GM18519 (cell line): Measurements from ENCODE around the gene BOK.
A peak's percentile ranks its signal among the peaks of the same experiment; 100 is the strongest.

ENCODE experiments used
- ATAC-seq: cut with Tn5 transposase; IDR thresholded peaks from one replicate; pipeline ENCODE4 v1.9.1; 2021; ENCODE audit warnings: mild to moderate bottlenecking, moderate library complexity; ENCODE audit not compliant: unreplicated experiment, low FRiP score

Gene BOK

DNA sequence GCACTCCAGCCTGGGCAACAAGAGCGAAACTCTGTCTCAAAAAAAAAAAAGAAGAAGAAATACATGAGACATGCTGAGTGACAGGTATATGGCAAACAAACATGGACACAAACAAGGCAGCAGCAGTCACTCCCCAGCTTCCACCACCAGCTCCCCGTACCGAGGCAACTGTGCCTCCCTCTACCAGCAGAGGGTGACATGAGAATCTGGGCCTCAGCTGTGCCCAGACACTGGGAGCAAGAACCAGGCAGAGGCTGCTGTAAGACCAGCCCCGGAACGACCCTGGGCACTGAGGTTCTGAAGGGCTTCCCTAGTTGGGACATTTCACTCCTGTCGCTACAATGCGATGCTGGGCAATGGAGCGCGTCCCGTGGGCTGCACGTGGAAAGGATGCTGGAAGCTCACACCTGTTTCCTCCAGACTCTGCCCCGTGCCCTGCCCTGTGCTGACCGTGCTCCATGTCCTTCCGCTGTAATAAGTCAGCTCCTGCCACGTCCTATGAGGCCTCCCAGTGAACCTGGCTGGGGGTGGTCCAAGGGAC lies 37.1 kb downstream of the BOK start:
- ATAC-seq, result no peak

DNA sequence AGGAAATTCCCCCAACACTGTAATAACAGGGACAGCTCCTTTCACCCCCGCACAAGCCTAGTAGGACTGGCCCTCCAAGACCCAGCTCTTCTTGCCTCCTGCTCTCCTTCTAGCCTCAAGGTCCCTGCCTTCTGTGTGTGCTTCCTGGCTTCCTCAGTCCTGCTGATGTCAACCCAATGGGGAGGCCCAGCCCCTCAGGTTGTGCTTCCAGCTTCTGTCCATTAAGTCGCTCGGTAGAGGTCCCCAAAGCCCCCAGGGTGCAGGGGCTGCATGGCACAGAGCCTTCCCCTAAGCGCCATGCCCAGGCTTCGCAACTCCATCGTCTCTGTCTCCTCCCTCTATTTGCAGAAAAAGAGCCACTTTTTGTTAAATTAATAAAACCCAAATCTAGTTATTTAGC lies 39.0 kb downstream of the BOK start:
- ATAC-seq, result no peak

DNA sequence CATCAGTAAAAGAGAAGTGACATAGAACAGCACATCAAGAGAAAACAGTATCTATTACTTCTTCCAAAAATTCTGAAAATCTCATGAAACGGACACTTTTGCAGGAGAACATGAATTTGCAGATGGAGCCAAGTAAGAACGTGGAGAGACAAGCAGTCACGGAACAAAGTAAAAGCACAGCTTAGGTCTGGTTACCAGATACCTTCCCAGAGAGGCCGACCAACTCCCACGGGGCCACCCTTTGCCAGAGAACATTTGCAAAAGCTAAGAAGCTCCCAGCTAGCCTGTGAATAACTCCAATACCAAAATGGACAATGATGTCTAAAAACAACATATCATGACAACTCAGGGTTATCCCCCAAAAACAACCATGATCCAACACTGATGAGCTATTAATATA lies 39.5 kb downstream of the BOK start:
- ATAC-seq, result no peak

DNA sequence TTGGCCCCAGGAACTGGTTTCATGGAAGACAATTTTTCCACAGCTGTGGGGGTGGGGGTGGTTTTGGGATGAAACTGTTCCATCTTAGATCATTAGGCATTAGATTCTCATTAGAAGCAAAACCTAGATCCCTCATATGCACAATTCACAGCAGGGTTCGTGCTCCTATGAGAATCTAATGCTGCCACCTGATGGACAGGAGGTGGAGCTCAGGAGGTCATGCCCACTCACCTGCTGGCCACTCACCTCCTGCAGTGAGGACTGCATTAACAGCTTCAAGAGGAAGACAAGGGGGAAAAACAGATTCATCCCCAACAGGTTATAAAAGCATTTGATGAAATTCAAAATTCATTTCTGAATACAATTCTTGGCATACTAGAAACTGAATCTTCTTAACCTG lies 39.9 kb downstream of the BOK start:
- no peak for ATAC-seq

DNA sequence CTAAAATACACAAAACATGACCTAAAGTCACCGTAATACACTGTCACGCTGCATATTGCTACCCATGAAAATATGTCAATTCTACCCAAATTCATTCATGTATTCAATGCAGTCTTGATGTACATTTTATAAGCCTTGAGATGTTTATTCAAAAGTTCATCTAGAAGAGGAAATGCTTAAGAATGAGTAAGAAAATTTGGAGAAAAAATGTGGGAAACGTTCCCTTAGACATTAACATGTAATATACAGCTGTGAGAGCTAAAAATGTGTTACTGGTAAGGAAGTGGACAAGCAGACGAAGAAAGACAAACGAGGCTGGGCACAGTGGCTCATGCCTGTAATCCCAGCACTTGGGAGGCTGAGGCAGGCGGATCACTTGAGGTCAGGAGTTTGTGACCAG lies 41.1 kb downstream of the BOK start:
- no peak for ATAC-seq

DNA sequence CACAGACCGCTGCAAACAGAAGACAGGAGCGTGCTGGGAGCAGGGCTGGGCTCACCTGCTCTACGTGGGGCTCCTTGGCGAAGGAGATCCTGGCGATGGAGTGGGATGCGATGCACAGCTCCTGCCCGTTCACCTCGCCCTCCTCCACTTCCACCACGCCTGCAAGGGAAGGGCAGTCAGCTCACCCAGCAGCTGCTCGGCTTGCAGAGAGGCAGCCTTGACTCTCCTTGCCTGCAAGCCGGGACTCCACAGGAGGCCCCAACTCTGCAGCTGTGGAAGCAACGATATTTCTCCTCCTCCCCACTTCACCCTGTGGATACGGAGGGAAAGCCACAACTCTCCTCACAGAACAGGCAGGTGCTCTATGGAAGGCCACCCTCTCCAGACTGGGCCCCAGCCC lies 43.3 kb downstream of the BOK start:
- ATAC-seq, result no peak

DNA sequence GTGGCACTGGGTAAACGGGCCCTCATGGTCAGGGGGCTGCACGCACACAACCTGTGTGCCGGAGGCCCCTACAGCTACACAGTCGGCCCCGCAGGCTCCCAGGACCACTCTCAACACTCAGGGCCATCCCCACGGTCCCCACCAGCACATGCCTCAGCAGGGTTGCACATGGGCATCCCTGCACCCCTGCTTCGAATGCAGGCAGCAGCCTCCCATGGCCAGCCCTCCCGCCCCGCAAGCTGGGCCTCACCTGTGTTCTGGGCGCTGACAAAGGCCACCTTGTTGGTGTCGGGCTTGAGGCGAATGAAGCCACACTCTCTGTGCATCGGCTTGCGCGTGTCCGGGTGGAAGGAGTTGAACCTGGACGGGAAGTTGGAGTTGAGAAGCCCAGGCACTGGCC lies 44.2 kb downstream of the BOK start:
- no peak for ATAC-seq

DNA sequence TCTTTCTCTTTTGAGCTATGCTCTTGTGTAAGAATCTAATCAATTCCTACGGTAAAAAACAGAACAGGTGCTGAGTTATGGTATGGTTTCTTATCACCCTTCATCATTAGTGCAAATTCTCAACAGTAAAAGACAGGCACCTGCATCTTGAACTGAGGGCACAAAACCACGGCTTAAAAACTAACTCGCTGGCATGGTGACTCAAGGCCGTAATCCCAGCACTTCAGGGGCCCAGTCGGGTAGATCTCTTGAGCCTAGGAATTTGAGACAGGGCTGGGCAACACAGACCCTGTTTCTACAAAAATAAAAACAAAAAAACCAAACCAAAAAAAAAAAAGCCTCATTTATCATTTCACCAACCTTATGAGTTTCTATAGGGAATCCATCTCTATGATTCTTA lies 45.1 kb downstream of the BOK start:
- no peak for ATAC-seq

DNA sequence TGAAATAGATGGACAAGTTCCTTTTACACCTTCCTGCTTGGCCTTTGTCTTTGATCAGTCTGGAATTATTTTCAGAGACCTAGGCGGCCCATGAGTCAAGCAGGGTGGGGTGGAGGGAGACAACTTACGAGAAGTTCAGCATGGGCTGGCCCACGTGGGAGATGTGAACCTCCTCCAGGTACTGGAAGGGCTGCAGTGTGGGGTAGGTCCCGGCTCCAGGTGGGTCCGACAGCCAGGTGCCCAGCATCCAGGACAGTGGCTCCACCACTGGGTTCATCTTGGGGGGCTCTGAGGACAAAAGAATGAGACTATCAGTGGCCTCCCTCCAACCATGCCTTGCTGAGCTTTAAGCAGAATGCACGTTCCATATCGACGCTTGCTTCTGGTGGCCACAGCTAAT lies 47.6 kb downstream of the BOK start:
- ATAC-seq, result no peak

DNA sequence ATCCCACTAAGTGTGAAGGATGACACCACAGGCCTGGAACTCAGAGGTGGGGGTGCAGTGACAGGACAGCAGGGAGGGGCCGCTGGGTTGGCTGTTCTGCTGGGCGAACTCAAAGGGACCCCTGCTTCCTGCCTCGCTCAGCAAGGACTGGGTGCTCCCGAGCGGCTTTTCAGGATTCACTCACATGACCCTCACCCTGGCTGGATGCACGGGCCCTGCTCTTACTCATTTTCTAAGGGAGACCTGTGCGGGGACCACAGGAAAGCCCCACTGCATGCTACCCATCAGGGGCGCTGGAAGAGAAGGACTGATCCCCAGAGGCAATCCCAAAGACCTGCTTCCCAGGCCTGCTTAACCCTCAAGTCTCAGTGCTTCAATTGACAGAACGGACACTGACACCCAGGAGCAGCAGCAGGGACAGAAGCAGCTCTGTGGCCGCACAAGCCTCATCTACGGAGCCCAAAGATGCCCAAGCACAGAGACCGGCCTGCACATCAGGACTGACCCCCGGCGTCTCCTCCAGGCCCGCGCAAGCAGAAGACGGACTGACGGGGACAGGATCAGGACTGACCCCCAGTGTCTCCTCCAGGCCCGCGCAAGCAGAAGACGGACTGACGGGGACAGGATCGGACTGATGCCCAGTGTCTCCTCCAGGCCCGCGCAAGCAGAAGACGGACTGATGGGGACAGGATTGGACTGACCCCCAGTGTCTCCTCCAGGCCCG lies 48.8 kb downstream of the BOK start:
- no peak for ATAC-seq

DNA sequence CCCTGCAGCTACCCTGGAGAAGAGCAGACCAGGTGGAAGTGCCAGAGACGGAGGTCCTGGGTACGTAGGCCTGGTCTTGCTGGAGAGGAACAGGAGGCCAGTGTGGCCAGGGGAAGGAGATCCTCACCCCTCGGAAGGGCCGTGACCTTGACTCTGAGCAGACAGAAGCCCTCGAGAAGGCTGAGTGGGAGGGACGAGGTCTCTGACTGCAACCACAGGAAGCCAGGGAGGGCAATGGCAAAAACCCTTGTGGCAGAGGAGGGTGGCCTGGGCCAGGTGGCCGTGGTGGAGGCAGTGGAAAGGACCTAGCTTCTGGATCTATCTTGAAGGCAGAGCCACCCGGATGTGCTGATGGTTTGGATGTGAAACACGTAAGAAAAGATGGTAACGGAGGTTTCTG lies 50.3 kb downstream of the BOK start:
- no peak for ATAC-seq

DNA sequence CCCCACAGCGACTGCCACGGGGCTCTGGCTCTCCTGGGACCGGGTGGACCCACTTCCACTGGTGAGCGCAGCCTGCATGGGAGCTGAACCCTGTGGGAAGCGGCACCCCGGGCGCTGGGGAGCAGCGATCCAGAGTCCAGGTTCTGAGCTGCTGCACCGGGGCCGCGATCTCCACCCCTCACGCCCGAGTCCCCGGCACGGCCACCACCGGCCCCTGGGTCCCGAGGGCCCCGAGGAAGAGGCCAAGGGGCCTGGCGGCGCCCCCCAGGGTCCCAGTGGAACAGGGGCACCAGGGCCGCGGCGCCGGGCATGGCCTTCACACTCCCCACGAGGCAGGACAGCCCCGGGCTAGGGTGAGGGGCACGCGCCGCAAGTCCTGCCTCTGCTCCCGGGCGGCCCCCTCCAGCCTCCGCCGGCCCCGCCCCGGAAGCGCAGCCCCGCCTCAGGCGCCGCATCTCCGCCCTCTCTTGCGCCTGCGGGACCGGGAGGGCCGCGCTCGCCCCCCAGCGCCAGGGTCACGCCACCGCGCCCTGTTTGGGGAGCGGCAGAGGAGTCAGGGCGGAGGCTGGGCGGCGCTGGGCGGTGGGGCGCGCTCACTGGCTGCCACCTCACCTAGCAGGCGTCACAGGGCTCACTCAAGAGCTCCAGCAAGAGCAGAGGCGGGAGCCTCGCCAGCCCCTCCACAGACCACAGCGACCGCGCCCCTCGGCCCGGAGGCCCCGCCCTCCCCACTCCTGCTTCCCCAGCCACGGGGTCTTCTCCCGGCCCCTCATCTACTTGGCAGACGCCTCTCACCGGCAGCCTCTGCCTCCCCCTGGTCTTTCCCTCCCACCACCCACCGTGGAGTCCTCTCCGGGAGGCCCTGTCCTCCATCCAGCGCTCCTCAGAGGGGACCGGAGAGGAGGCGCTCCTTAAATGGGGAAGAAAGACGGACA lies 51.6 kb downstream of the BOK start:
- peak; percentile 83 for ATAC-seq

DNA sequence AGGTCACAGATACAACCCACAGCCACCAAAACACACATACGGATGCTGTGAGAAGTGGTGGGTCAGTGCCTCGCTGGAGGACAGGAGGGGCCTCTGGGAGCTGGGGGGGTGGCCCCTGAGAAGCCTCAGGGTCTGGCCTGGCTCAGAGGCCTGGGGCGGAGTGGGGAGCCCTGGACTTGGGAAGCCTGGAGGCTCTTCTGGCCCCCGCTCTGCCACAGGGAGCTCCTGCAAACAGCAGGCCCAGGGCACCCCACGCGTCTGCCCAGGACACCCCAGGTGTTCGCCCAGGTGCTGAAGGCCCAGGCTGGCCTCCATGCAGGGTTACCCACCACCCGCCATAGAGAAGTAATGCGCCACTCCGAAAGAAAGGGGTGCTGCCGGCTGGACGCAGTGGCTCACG lies 52.5 kb downstream of the BOK start:
- no peak for ATAC-seq

DNA sequence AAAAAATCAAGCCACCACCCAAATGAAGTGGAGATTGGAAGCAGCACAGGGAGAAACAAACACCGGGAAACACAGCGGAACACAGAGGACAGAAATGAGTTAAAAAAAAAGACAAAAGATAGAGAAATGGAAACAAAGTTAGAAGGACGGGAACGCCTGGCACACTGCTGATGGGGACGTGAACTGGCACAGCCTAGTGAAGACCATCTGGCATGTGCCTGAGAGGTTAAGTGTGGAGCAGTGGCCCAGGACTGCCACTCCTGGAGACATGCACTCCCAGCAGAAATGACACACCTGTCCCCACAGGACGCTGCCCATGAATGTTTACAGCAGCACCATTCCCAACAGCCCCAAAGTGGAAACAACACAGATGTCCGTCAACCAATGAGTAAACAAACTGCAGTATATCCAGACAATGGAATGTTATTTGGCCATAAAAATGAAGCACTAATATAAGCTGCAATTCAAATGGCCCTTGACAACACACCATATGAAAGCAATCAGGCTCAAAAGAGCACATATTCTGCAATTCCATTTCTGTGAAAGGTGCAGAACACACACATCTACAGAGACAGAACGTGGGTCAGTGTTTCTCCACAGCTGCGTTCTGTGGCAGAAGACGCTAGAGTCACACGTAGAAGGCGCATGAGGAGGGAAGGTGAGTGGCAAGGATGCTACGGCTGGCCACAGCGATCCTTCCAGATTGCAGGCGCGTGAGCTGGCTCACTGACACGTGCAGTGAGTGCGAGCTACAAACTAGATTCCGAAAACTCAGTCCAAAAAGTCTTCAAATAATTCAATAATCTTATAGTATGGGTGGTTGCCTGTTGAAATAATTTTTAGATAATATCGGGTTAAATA lies 53.8 kb downstream of the BOK start:
- ATAC-seq, result no peak

DNA sequence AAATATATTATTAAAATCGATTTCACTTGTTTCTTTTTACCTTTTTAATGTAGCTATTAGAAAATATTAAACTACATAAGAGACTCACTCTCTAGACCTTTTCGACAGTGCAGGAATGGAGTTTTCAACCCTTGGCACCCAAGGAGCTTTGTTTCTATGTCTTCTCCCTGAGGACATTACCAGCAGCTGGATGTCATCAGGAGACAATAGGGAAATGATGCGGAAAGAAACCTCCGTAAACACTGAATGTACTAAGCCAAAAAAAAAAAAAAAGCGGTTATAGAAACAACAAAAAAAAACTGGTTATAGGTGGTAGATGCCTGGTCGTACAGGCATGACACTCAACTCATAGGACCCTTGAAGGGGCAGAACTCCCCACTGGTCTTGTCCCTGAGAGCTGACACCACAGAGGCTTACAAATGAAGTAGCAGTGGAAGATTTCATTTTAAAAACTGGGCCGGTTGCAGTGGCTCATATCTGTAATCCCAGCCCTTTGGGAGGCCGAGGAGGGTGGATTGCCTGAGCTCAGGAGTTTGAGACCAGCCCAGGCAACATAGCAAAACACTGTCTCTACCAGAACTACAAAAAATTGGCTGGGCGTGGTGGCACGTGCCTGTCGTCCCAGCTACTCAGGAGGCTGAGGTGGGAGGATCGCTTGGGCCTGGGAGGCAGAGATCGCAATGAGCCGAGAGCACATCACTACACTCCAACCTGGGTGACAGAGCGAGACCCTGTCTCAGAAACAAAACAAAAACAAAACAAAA lies 54.7 kb downstream of the BOK start:
- no peak for ATAC-seq

DNA sequence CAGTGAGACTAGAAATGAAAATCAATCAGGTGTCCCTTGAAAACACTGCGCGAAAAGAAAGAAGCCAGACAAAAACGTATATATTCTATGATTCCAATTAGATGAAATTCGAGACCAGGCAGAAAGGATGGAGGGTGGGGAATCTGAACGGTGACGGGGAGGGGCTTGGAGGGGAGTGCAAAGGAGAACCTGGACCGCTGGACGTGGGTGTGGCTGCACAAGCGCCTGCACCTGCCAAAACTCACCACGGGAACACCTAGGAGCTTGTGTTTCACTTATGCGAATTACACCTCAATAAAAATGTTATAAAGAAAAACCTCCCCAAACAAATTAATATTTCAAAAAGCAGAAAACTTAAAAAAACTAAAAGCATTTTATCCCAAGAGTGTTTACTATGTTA lies 56.5 kb downstream of the BOK start:
- no peak for ATAC-seq

DNA sequence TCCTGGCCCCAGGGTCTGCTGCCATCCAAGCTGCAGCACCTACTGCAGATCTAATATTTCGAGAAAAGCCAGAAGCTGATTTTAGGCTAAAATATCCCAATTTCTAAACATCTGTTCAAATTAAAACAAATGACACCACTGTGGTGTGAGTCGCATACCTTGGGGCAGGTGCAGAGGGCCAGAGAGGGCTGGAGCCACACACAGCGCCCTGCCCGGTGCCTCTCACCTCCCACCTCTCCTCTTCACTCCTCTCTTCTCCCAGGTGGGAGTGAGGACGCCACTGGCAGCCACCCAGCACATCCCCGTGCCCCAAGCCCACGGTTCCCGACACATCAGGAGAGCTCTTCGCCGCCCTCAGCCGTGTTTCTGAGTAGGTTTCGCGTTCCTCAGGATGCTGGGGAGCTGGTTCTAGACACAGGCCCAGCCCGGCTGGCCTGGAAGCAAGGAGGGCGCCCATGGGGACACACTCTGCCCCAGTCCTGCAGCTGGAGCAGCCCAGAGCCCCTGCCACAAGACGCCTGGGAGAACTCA lies 57.0 kb downstream of the BOK start:
- no peak for ATAC-seq

DNA sequence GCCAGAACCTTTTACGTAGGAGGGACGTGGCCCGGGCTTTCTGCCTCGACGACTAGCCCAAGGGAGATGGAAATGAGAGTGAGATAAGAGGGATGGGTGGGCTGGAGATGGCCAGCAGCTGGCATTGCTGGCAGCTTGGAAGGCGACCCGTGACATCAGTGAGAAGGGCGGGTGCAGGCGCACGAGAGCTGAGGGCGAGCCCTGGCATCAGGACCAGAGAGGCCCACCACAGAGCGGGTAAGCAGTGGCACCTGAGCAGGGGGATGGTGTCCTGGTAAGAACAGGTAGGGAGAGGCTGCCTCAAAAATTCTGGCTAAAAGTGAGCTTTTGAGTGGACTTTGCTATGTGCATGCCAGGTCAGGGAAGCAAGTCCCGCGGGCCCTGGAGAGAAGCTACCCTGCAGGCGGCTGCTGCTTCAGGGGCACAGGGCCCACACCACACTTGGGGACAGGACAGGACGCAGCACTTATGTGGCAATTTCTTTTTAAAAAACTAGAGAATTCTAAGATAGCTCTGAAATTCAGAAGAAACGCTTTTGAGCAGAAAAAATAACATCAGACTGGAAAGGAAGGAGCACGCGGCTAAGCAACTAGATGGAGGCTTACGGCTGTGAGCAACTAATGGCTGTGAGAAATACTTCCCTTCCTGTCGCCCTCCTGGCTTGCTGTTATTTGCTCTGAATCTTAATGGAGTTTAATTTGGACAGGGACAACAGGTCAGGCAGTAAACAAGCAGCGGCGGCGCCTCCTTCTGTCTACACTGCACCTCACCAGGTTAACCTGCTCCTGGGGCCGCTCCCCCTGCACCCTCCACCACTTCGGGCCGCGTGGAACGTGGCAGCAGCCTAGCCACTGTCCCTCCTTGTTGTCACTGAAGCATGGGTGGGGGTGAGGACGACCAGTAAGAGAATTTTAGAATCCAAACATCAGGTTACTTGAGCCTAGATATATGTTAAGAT lies 57.9 kb downstream of the BOK start:
- no peak for ATAC-seq
